Measurements from ENCODE around the gene EFCAB6.

Gene EFCAB6

DNA sequence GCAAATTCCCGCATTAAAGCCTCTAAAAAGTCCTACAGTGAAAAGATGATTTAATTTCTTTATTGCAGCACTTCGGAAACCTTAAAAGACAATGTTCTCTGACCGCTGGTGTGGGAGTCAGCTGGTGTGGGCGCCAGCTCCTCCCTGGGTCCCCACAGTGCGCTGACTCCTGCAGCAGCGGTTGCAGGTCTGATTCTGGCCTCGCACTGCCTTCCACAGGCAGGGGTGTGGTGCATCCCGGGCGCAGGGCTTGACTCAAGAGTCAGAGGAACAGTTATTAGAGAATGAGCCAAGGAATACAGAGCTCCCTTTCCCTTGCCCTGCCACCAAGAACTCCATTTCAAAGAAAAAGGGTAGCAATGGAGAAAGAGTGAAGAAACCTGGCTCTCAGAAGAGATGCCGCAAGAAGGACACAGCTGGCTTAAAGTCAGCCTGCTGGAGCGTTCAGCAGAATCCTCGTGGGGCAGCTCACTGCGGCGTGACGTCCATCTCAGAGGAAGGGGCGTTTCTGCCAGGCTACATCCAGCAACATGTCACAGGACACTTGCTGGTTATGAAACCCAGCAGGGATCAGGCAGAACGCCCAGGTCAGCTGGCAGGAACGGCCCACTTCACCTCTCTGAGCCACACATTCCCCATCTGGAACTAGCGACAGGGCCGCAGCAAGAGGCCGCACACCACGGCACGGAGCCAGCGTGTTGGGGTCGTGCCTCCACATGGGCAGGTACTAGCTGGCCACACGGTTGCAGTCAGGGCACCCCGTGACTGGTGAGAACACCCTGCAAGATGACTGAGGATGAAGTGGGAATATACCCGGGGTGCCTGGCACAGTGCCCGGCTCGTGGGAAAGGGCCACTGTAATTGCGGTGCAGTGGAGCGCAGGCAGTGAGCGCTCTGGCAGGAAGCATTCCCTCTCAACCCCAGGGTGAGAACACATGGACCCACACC is 18.1 kb upstream of the EFCAB6 start:
- Histone ChIP-seq H3K4ac (ENCODE audit: low read depth, low read length) (no peak overlapping the region), H3K14ac (ENCODE audit: low read length) (no peak overlapping the region), H3K4me3 (ENCODE audit: low read depth, low read length) (no peak overlapping the region), H2BK12ac (ENCODE audit: low read length) (no peak overlapping the region), H2BK5ac (ENCODE audit: low read depth, low read length, poor library complexity) (no peak overlapping the region), H2AFZ (ENCODE audit: insufficient read depth, low read length, poor library complexity) (no peak overlapping the region), H4K8ac (ENCODE audit: low read depth, low read length) (no peak overlapping the region), H4K91ac (ENCODE audit: low read depth, low read length) (no peak overlapping the region), H3K9ac (ENCODE audit: low read length) (no peak overlapping the region), H3K27ac (ENCODE audit: low read depth, low read length) (no peak overlapping the region), H3K9me3 (ENCODE audit: insufficient read depth, low read depth, low read length) (peaks cover 2% of the 10 kb centered on the region), H3K36me3 (ENCODE audit: control insufficient read depth in 1 of 2, insufficient read depth in 2 of 2, low read length in 2 of 2) (no peaks in the 10 kb centered on the region), H3K79me1 (ENCODE audit: low read length) (no peaks in the 10 kb centered on the region), H3K27me3 (ENCODE audit: insufficient read depth, low read length) (no peaks in the 10 kb centered on the region), H3K23ac (ENCODE audit: low read length) (no peak overlapping the region), H3K79me2 (ENCODE audit: control insufficient read depth, insufficient read depth, low read length, poor library complexity) (no peaks in the 10 kb centered on the region), H3K4me1 (ENCODE audit: control insufficient read depth in 1 of 2, insufficient read depth in 2 of 2, low read length in 2 of 2) (no peaks in the 10 kb centered on the region), H2AK5ac (ENCODE audit: low read length) (no peak overlapping the region), H3K4me2 (ENCODE audit: low read length) (no peak overlapping the region), H3K18ac (ENCODE audit: low read length) (no peak overlapping the region), H4K12ac (ENCODE audit: low read depth, low read length) (no peak overlapping the region), H2BK120ac (ENCODE audit: insufficient read depth, low read length, poor library complexity) (no peak overlapping the region)
- WGBS (ENCODE audit: extremely low coverage, insufficient coverage, insufficient read length), result no CpG with 5 or more reads among the region's 33 CpGs
- DNase-seq, result no peak

DNA sequence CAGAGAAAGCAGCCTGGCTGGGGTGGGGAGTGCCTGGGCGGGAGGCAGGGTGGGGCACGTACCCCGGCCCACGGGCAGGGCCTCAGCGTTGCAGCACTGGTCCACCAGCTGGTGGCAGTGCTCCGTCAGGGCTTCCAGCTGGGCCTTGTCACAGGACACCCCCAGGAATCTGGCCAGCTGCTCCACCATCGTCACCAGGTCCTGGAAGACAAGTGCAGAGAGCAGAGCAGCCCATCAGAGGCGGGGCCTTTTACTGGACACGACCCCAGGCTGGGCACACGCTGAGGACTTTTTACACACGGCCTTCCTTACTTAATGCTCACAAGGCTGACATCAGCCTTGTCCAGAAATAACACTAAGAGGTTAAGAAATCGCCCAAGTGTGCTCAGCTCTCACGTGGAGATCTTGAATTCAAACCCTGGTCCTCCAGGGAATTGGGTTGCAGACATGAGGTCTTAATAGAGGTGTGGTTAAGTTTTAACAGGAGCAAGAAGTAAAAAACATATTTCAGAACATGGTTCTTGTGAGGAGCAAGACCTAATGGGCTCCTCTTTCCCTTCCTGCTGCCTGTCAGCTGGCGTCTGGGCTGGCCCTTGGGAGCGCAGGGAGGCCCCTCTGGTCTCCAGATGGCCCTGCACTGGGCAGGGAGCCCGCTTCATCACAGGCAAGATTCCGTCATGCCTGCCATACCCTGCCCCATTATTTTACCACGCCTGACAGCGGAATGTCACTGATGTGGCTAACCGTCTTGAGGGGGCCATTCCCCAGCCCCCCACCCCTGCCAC is 17.1 kb upstream of the EFCAB6 start:
- no peaks in the 10 kb centered on the region for H3K4me1 ChIP-seq (ENCODE audit: control insufficient read depth in 1 of 2, insufficient read depth in 2 of 2, low read length in 2 of 2)
- H3K9me3 ChIP-seq (ENCODE audit: insufficient read depth, low read depth, low read length), result peaks cover 2% of the 10 kb centered on the region
- H2AK5ac ChIP-seq (ENCODE audit: low read length), result no peak overlapping the region
- no peak overlapping the region for H4K12ac ChIP-seq (ENCODE audit: low read depth, low read length)
- H4K8ac ChIP-seq (ENCODE audit: low read depth, low read length), result no peak overlapping the region
- no peak overlapping the region for H3K18ac ChIP-seq (ENCODE audit: low read length)
- no peak overlapping the region for H3K4me3 ChIP-seq (ENCODE audit: low read depth, low read length)
- H2BK120ac ChIP-seq (ENCODE audit: insufficient read depth, low read length, poor library complexity), result no peak overlapping the region
- no peaks in the 10 kb centered on the region for H3K36me3 ChIP-seq (ENCODE audit: control insufficient read depth in 1 of 2, insufficient read depth in 2 of 2, low read length in 2 of 2)
- H3K79me2 ChIP-seq (ENCODE audit: control insufficient read depth, insufficient read depth, low read length, poor library complexity), result no peaks in the 10 kb centered on the region
- H2BK12ac ChIP-seq (ENCODE audit: low read length), result no peak overlapping the region
- H3K79me1 ChIP-seq (ENCODE audit: low read length), result no peaks in the 10 kb centered on the region
- no peak overlapping the region for H2BK5ac ChIP-seq (ENCODE audit: low read depth, low read length, poor library complexity)
- no CpG with 5 or more reads among the region's 20 CpGs for WGBS (ENCODE audit: extremely low coverage, insufficient coverage, insufficient read length)
- no peak overlapping the region for H3K23ac ChIP-seq (ENCODE audit: low read length)
- no peak overlapping the region for H3K4ac ChIP-seq (ENCODE audit: low read depth, low read length)
- H3K27me3 ChIP-seq (ENCODE audit: insufficient read depth, low read length), result no peaks in the 10 kb centered on the region
- no peak overlapping the region for H4K91ac ChIP-seq (ENCODE audit: low read depth, low read length)
- no peak overlapping the region for H3K9ac ChIP-seq (ENCODE audit: low read length)
- H2AFZ ChIP-seq (ENCODE audit: insufficient read depth, low read length, poor library complexity), result no peak overlapping the region
- H3K14ac ChIP-seq (ENCODE audit: low read length), result no peak overlapping the region
- no peak overlapping the region for H3K27ac ChIP-seq (ENCODE audit: low read depth, low read length)
- no peak for DNase-seq
- H3K4me2 ChIP-seq (ENCODE audit: low read length), result no peak overlapping the region

DNA sequence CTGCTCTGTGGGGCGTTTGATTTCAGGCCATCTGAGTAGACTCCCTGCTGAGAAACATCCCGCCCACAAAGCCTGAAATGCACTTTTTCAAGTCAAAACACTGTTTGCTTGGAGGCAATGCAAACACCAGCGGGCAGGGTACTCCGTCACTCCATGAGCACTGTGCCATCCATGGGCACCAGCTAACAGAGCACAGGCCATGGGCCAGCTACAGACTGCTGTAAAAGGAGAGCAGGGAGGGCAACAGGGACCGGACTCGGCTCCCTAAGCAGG is 16.6 kb upstream of the EFCAB6 start:
- Histone ChIP-seq H2AK5ac (ENCODE audit: low read length) (no peak overlapping the region), H4K91ac (ENCODE audit: low read depth, low read length) (no peak overlapping the region), H2AFZ (ENCODE audit: insufficient read depth, low read length, poor library complexity) (no peak overlapping the region), H3K4ac (ENCODE audit: low read depth, low read length) (no peak overlapping the region), H3K4me2 (ENCODE audit: low read length) (no peak overlapping the region), H3K36me3 (ENCODE audit: control insufficient read depth in 1 of 2, insufficient read depth in 2 of 2, low read length in 2 of 2) (no peaks in the 10 kb centered on the region), H4K8ac (ENCODE audit: low read depth, low read length) (no peak overlapping the region), H3K27me3 (ENCODE audit: insufficient read depth, low read length) (no peaks in the 10 kb centered on the region), H2BK120ac (ENCODE audit: insufficient read depth, low read length, poor library complexity) (no peak overlapping the region), H3K4me1 (ENCODE audit: control insufficient read depth in 1 of 2, insufficient read depth in 2 of 2, low read length in 2 of 2) (no peaks in the 10 kb centered on the region), H3K14ac (ENCODE audit: low read length) (no peak overlapping the region), H3K23ac (ENCODE audit: low read length) (no peak overlapping the region), H3K79me2 (ENCODE audit: control insufficient read depth, insufficient read depth, low read length, poor library complexity) (no peaks in the 10 kb centered on the region), H2BK5ac (ENCODE audit: low read depth, low read length, poor library complexity) (no peak overlapping the region), H3K79me1 (ENCODE audit: low read length) (no peaks in the 10 kb centered on the region), H3K4me3 (ENCODE audit: low read depth, low read length) (no peak overlapping the region), H3K9ac (ENCODE audit: low read length) (no peak overlapping the region), H3K9me3 (ENCODE audit: insufficient read depth, low read depth, low read length) (peaks cover 2% of the 10 kb centered on the region), H2BK12ac (ENCODE audit: low read length) (no peak overlapping the region), H3K18ac (ENCODE audit: low read length) (no peak overlapping the region), H4K12ac (ENCODE audit: low read depth, low read length) (no peak overlapping the region), H3K27ac (ENCODE audit: low read depth, low read length) (no peak overlapping the region)
- no CpG with 5 or more reads among the region's 6 CpGs for WGBS (ENCODE audit: extremely low coverage, insufficient coverage, insufficient read length)
- DNase-seq, result no peak

DNA sequence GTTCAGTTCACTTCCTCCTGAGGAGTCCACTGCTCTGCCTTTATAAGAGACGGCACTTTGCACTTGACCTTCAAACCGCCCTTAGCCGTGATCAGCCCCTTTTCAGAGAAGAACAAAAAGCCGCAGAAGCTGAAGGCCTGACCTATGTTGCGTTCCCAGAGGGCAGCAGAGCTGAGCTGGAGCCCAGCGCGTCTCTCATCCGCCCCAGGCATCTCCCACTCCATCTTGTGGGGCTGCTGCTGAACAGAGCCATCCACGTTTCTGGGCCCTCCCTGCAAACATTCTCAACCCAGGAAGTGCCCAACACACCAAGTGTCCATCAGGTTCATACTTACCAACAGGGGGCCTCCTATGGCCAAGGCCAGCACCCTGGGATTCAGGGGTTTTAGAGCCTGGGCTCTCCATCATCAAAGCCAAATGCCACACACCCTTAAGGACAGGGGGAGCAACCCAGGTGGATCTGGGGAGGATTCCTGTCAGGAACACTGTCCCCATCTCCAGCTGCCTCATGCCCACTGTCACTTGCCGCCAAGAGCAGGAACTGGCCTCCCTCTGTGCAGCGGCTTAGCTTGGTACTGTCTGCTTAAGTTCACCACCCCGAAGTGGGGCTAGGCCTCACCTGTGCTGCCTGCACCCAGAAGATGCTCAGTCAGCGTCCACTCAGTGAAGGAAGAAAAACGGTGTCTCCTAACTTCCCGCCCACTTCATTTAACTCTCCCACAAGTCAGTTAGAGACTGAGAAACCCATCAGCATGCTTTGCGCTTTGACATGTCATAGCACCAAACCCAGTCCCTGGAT is 16.0 kb upstream of the EFCAB6 start:
- no peak overlapping the region for H3K4ac ChIP-seq (ENCODE audit: low read depth, low read length)
- H3K79me2 ChIP-seq (ENCODE audit: control insufficient read depth, insufficient read depth, low read length, poor library complexity), result no peaks in the 10 kb centered on the region
- WGBS (ENCODE audit: extremely low coverage, insufficient coverage, insufficient read length), result no CpG with 5 or more reads among the region's 16 CpGs
- H3K9ac ChIP-seq (ENCODE audit: low read length), result no peak overlapping the region
- H3K14ac ChIP-seq (ENCODE audit: low read length), result no peak overlapping the region
- H4K12ac ChIP-seq (ENCODE audit: low read depth, low read length), result no peak overlapping the region
- H3K27ac ChIP-seq (ENCODE audit: low read depth, low read length), result no peak overlapping the region
- peaks cover 2% of the 10 kb centered on the region for H3K9me3 ChIP-seq (ENCODE audit: insufficient read depth, low read depth, low read length)
- no peaks in the 10 kb centered on the region for H3K79me1 ChIP-seq (ENCODE audit: low read length)
- H2AK5ac ChIP-seq (ENCODE audit: low read length), result no peak overlapping the region
- H2BK5ac ChIP-seq (ENCODE audit: low read depth, low read length, poor library complexity), result no peak overlapping the region
- no peak overlapping the region for H4K8ac ChIP-seq (ENCODE audit: low read depth, low read length)
- no peak overlapping the region for H2BK12ac ChIP-seq (ENCODE audit: low read length)
- H3K27me3 ChIP-seq (ENCODE audit: insufficient read depth, low read length), result no peaks in the 10 kb centered on the region
- H3K4me2 ChIP-seq (ENCODE audit: low read length), result no peak overlapping the region
- no peaks in the 10 kb centered on the region for H3K4me1 ChIP-seq (ENCODE audit: control insufficient read depth in 1 of 2, insufficient read depth in 2 of 2, low read length in 2 of 2)
- no peak overlapping the region for H2AFZ ChIP-seq (ENCODE audit: insufficient read depth, low read length, poor library complexity)
- H2BK120ac ChIP-seq (ENCODE audit: insufficient read depth, low read length, poor library complexity), result no peak overlapping the region
- H3K4me3 ChIP-seq (ENCODE audit: low read depth, low read length), result no peak overlapping the region
- H3K23ac ChIP-seq (ENCODE audit: low read length), result no peak overlapping the region
- no peak overlapping the region for H3K18ac ChIP-seq (ENCODE audit: low read length)
- H3K36me3 ChIP-seq (ENCODE audit: control insufficient read depth in 1 of 2, insufficient read depth in 2 of 2, low read length in 2 of 2), result no peaks in the 10 kb centered on the region
- DNase-seq, result no peak
- no peak overlapping the region for H4K91ac ChIP-seq (ENCODE audit: low read depth, low read length)
